Gastrocnemius medialis (tissue), 4 donors: ENCODE data around the gene TM9SF1. TPM values are rescaled to one million over a fixed set of nuclear protein-coding genes. Genes with fewer than 3 reads are reported as not detected.
A peak's percentile ranks its signal among the peaks of the same experiment; 100 is the strongest.
"Not testable (repeated sequence)": the region's sequence is repeated elsewhere in the genome, so short reads cannot be mapped to it uniquely, and the experiment has no call there.

ENCODE experiments used
- ATAC-seq, 2 donors: fragments of 150-250 bp; one replicate each; pipeline ENCODE4 v1.9.1; 2016
- DNase-seq, 2 donors: peaks; one replicate each; pipeline ENCODE4 v3.0.0-alpha.2; 2019
- H3K27ac ChIP-seq, 4 donors: fragments of 200-600 bp; sonication (generic); 1 replicate in 1 of 4; 2 replicates in 3 of 4; pipeline ENCODE4 v1.5.1; 2016 to 2018; ENCODE audit warnings: mild to moderate bottlenecking in 2 of 4, moderate library complexity in 1 of 4
- H3K27me3 ChIP-seq, 3 donors: fragments of 200-600 bp; sonication (generic) in 2 of 3; 1 replicate in 1 of 3; 2 replicates in 2 of 3; pipeline versions ENCODE4 v1.5.1 to v1.6.0; 2016 to 2019; ENCODE audit warnings: mild to moderate bottlenecking in 1 of 3, moderate library complexity in 1 of 3
- H3K36me3 ChIP-seq, 2 donors: fragments of 200-600 bp; sonication (generic) in 1 of 2; one replicate each; pipeline ENCODE4 v1.5.1; 2017 to 2018
- H3K4me1 ChIP-seq, 2 donors: fragments of 200-600 bp; sonication (generic) in 1 of 2; one replicate each; pipeline ENCODE4 v1.5.1; 2016 to 2017; ENCODE audit warnings: mild to moderate bottlenecking in 2 of 2
- H3K4me3 ChIP-seq, 4 donors: fragments of 200-600 bp; sonication (generic) in 3 of 4; 1 replicate in 1 of 4; 2 replicates in 3 of 4; pipeline ENCODE4 v1.5.1; 2016 to 2019; ENCODE audit warnings: mild to moderate bottlenecking in 2 of 4
- H3K9me3 ChIP-seq, 3 donors: fragments of 200-600 bp; sonication (generic) in 2 of 3; 1 replicate in 1 of 3; 2 replicates in 2 of 3; pipeline ENCODE4 v1.5.1; 2016 to 2019
- CTCF ChIP-seq, 5 experiments: fragments of 450-650 bp in 3 of 5; fragments of 200-600 bp in 2 of 5; sonication (generic) in 2 of 5; IDR thresholded peaks in 4 of 5; conservative IDR thresholded peaks in 1 of 5; 1 replicate in 4 of 5; 2 replicates in 1 of 5; pipeline ENCODE4 v1.5.1; 2016 to 2019; ENCODE audit warnings: antibody characterized with exemption in 5 of 5, mild to moderate bottlenecking in 3 of 5, moderate library complexity in 3 of 5
- POLR2A ChIP-seq, 2 donors: fragments of 450-650 bp; IDR thresholded peaks; one replicate each; pipeline ENCODE4 v1.6.1; 2017; ENCODE audit warnings: antibody characterized with exemption in 2 of 2, mild to moderate bottlenecking in 2 of 2, moderate library complexity in 2 of 2
- in situ Hi-C, 4 donors: fragments of 200-750 bp; cut with MboI; loops; one replicate each; pipeline versions ENCODE4 v1.15.0 to v1.8.0; 2017; ENCODE audit warnings: low sequenced_read_pairs in 4 of 4
- intact Hi-C: fragments of 100-400 bp; cut with DNase I; formaldehyde crosslinking; loops from one replicate; pipeline ENCODE4 v1.15.1; 2023; ENCODE audit warnings: low total_unique reads
- total RNA-seq, 4 donors: library from RNA; depleted of rRNA; stranded (reverse); fragments of >200 nt; gene quantifications; one replicate each; pipeline versions ENCODE4 v1.1.0 to v1.2.3, GENCODE V29; 2016

TM9SF1 gene
- total RNA-seq, 4 donors from 2014 or later = 31.4 to 46.4 (median 36.7) TPM

GRCh38 chr14:24219080-24219479 lies 23.8 kb upstream of the TM9SF1 start:
- no peaks in the 10 kb centered on the region for H3K27me3 ChIP-seq
- no peak overlapping the region for H3K27ac ChIP-seq
- DNase-seq (no peak), ATAC-seq (no peak)
- intact Hi-C loops (no loop called here), in situ Hi-C loops (no loop called here)
- no peaks in the 10 kb centered on the region for H3K9me3 ChIP-seq
- no peak for TF ChIP-seq POLR2A (IDR thresholded peaks at IDR 0.05)
- H3K4me3 ChIP-seq = no peak overlapping the region
- peaks cover 12 to 14% of the 10 kb centered on the region in 2 donors for H3K4me1 ChIP-seq
- H3K36me3 ChIP-seq = peaks cover 0 to 14% of the 10 kb centered on the region in 2 donors

GRCh38 chr14:24216876-24217275 lies 21.6 kb upstream of the TM9SF1 start:
- Histone ChIP-seq H3K4me1 (peaks cover 28 to 29% of the 10 kb centered on the region in 2 donors), H3K36me3 (peaks cover 0 to 14% of the 10 kb centered on the region in 2 donors)
- intact Hi-C loops = loop anchor here (1.0 kb wide), 1 partner anchor 25 kb away; the partner anchor contains the start of gene TINF2
- H3K4me3 ChIP-seq, in situ Hi-C loops, H3K9me3 ChIP-seq, DNase-seq, H3K27me3 ChIP-seq, H3K27ac ChIP-seq, ATAC-seq: not testable (repeated sequence)

- in situ Hi-C loops (no loop called here), intact Hi-C loops (loop anchor here (1.0 kb wide), 1 partner anchor 26 kb away; the partner anchor contains the start of gene TINF2)
- H3K9me3 ChIP-seq = no peaks in the 10 kb centered on the region
- peak overlapping the region; percentile 83 to 94 (median 91) for H3K27ac ChIP-seq
- no peak for TF ChIP-seq CTCF (IDR thresholded peaks at IDR 0.05 in 4 of 5, conservative IDR thresholded peaks at IDR 0.05 in 1 of 5)
- TF ChIP-seq POLR2A (IDR thresholded peaks at IDR 0.05) = no peak
- peaks cover 0 to 17% of the 10 kb centered on the region in 2 donors for H3K36me3 ChIP-seq
- DNase-seq (no peak), ATAC-seq (no peak)
- no peaks in the 10 kb centered on the region for H3K27me3 ChIP-seq
- peak overlapping the region in 3 of 4 donors; percentile 70 to 87 (median 77) for H3K4me3 ChIP-seq
- peaks cover 28 to 29% of the 10 kb centered on the region in 2 donors for H3K4me1 ChIP-seq
Measured at GRCh38 chr14:24216345-24216699, 21.1 kb upstream of the TM9SF1 start.

GRCh38 chr14:24215495-24216344 lies 20.5 kb upstream of the TM9SF1 start, which contains the start of gene MDP1:
MDP1 (minus strand) TSS chr14:24216066; CDS start chr14:24215955, 111 bp downstream.
- H3K27ac ChIP-seq = peak within 1 kb of the TSS; percentile 83 to 94 (median 91)
- peak in 3 of 5 experiments; percentile 30 to 60 (median 45) for TF ChIP-seq CTCF (IDR thresholded peaks at IDR 0.05 in 4 of 5, conservative IDR thresholded peaks at IDR 0.05 in 1 of 5)
- TF ChIP-seq POLR2A (IDR thresholded peaks at IDR 0.05) = peak; percentile 68 to 84

GRCh38 chr14:24213866-24214662 lies 18.8 kb upstream of the TM9SF1 start:
- peak overlapping the region; percentile 73 to 93 (median 87) for H3K4me3 ChIP-seq
- DNase-seq (no peak), ATAC-seq (no peak)
- no peak for TF ChIP-seq CTCF (IDR thresholded peaks at IDR 0.05 in 4 of 5, conservative IDR thresholded peaks at IDR 0.05 in 1 of 5)
- TF ChIP-seq POLR2A (IDR thresholded peaks at IDR 0.05) = no peak
- H3K36me3 ChIP-seq = peaks cover 0 to 40% of the 10 kb centered on the region in 2 donors
- in situ Hi-C loops = no loop called here
- H3K27ac ChIP-seq = peak overlapping the region; percentile 91 to 96 (median 94)
- H3K4me1 ChIP-seq = peaks cover 28 to 29% of the 10 kb centered on the region in 2 donors
- H3K27me3 ChIP-seq = no peaks in the 10 kb centered on the region
- no peaks in the 10 kb centered on the region for H3K9me3 ChIP-seq
- intact Hi-C loops = loop anchor here (2.0 kb wide), 1 partner anchor 19 kb away; the partner anchor contains the start of gene TM9SF1

More at GRCh38 chr14:24215495-24216344, 20.5 kb upstream of the TM9SF1 start, which contains the start of gene MDP1:
- Histone ChIP-seq H3K36me3 (peaks cover 0 to 23% of the 10 kb centered on the region in 2 donors), H3K9me3 (no peaks in the 10 kb centered on the region), H3K27me3 (no peaks in the 10 kb centered on the region), H3K4me1 (peaks cover 28 to 29% of the 10 kb centered on the region in 2 donors), H3K4me3 (peak within 1 kb of the TSS; percentile 70 to 87 (median 76))
- DNase-seq (peak; percentile 64 to 82), ATAC-seq (peak; percentile 78 to 81)
- intact Hi-C loops = loop anchor here (1.0 to 2.0 kb wide), 2 partner anchors 21 to 27 kb away; partner anchors contain the start of genes TINF2 and TM9SF1
- in situ Hi-C loops = no loop called here
